ENCODE data around the gene SRGAP1.
"Not testable (repeated sequence)": the region's sequence is repeated elsewhere in the genome, so short reads cannot be mapped to it uniquely, and the experiment has no call there.

The SRGAP1 gene

GRCh38 chr12:64092507-64093196, 248.2 kb downstream of the SRGAP1 start:
- FAIRE-seq, result no peak

GRCh38 chr12:64093689-64094088, 249.2 kb downstream of the SRGAP1 start:
- FAIRE-seq, result no peak

GRCh38 chr12:64097366-64098105, 253.0 kb downstream of the SRGAP1 start:
- FAIRE-seq, result no peak

- no peak for FAIRE-seq
Measured at GRCh38 chr12:64098709-64099354, 254.3 kb downstream of the SRGAP1 start.

DNA sequence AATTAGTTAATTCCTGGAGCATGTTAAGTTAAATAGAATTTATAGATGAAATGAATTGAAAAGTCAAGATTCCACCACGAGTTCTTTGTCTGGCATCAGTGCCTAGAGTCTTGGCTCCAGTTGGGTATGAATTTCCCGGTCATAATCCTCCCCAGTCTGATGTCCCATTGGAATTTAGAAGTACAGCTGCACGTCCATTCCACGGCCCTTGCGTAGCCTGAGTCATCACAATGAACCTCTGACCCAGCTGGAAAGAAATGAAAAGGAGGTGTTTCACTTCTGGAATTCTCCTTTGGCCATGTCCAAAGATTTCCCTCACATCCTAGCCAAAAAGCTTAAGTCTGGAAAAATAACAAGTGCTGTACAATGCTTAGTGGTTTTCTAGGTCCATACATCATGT, 254.9 kb downstream of the SRGAP1 start:
- FAIRE-seq, result no peak

DNA sequence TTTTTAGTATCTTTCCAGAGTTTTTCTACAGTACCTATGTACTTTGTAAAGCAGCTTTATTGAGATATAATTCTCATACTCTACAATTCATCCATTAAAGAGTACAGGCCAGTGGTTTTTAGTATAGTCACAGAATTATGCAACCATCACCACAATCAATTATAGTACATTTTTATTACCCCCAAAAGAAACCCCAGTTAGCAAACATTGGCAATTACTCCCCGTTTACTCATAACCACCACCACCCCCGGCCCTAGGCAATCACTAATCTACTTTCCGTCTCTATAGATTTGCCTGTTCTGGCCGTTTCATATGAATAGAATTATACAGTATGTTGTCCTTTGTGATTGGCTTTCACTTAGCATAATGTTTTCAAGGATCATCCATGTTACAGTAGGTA, 257.8 kb downstream of the SRGAP1 start:
- no peak for FAIRE-seq

GRCh38 chr12:64103825-64104740, 259.6 kb downstream of the SRGAP1 start:
- FAIRE-seq, result no peak

- no peak for FAIRE-seq
Measured at GRCh38 chr12:64105026-64105425, 260.5 kb downstream of the SRGAP1 start.

DNA sequence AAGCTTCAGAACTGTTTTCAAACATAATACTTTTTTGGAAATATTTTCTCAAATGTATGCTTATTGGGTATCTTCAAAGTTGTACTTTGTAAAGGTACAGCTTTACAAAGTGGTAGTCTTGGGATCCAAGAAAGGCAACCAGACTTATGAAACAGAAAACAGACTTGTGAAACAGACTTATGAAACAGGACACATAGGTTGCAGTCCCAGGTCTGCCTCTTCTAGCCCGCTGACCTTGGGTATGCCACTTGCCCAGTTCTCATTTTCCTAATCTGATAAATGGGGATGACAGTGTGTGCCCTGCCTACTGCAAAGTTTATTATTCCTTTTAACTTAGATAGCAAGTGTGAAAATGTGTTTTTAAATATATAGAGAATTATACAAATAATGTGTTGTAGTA, 263.3 kb downstream of the SRGAP1 start:
- no peak for FAIRE-seq

- FAIRE-seq, result no peak
Measured at GRCh38 chr12:64109706-64110105, 265.2 kb downstream of the SRGAP1 start.

DNA sequence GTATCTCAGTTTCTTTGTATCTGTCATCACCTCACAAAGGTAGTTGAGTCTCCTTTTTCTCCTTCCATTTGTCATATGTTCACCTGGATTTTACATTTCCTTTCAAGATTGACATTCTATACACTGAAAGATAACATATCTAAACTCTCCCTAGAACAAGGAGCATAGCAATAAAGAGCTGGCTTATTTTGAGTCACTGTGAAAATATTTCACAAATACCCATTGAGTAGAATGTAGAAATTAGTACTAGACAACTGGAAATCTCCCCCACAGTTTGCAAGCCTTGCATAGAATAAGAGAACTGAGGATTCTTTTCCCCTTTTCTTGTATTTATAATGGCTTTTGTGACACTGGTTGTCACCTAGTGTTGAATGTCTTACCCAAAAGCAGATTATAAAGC, 266.4 kb downstream of the SRGAP1 start:
- FAIRE-seq, result no peak

DNA sequence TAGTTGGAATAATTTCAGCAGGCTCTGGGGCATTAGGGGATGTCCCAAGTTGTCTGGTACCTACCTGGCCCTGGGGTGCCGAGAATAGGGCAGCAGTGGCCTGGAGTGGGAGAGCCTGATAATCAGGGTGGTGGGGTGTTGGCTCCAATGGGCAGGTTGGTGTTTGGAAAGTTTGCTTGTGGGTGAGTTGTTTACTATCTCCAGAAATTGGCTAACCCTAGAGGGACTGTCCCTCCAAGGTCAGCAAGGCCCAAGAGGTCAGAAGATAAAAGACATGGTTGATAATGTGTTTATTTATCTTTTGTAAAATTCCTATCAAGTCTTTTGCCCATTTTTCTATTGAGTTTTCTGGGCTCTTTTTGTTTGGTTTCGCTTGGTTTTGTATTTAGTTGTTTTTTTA, 272.5 kb downstream of the SRGAP1 start:
- FAIRE-seq, result no peak

- no peak for FAIRE-seq
Measured at GRCh38 chr12:64120568-64120967, 276.1 kb downstream of the SRGAP1 start.

GRCh38 chr12:64121086-64121485, 276.6 kb downstream of the SRGAP1 start:
- FAIRE-seq, result not testable (repeated sequence)

GRCh38 chr12:64122154-64122553, 277.7 kb downstream of the SRGAP1 start:
- no peak for FAIRE-seq

- no peak for FAIRE-seq
Measured at GRCh38 chr12:64122995-64123394, 278.5 kb downstream of the SRGAP1 start.

DNA sequence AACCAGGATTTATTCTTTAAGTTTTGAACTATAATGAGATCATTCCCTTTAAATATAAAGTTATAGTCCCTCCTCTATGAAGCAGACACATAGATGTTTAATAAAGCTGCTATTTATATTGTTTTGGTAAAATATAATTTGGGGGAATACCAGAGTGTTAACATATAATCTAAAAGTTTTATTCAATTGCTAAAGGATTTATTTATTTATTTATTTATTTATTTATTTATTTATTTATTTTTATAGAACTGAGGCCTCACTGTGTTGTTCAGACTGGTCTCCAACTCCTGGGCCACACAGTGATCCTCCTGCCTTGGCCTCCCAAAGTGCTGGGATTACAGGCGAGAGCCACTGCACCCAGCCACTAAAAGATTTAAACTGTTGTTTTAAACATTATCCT, 278.9 kb downstream of the SRGAP1 start:
- peak; percentile 41 for FAIRE-seq

DNA sequence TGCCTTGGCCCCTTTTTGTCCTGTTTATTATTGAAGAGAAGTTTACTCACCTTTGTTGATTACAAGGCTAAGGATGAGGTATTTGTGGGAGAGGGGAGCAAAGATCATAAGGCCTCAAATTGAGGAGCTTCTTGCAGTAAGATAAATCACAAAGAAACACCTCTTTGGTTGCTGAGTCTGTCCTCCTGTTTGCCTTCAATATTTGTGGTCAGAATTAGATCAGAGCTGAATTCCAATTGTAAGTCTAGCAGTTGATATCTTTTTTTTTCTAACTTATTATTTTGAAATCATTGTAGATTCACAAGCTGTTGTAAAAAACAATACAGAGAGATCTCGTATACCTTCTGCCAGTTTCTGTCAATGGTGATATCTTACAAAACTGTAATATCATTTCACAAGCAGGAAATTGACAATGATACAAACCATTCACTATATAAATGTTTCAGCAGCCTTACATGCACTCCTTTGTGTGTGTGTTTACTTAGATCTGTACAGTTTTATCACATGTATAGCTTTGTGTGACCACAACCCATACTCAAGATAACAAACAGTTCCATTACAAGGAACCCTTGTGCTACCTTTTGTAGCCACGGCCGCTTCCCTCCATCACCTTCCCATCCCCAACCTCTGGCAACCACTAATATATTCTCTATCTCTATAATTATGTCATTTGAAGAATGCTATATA, 280.2 kb downstream of the SRGAP1 start:
- no peak for FAIRE-seq

DNA sequence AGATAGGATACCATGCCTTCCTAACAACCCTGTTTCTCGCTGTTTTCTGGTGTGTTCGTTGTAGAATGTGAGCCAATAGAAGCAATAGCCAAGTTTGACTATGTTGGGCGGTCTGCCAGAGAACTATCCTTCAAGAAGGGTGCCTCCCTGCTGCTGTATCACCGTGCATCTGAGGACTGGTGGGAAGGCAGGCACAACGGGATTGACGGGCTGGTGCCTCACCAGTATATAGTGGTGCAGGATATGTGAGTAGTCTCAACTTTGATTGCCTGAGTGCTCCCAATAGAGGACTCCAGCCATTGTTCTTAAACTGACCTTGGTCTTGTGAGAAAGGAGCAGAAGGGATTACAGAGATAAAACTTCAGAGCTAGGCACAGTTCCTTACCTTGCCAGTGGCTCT, 281.4 kb downstream of the SRGAP1 start:
- FAIRE-seq, result no peak

- FAIRE-seq, result no peak
Measured at GRCh38 chr12:64127811-64128210, 283.3 kb downstream of the SRGAP1 start.

DNA sequence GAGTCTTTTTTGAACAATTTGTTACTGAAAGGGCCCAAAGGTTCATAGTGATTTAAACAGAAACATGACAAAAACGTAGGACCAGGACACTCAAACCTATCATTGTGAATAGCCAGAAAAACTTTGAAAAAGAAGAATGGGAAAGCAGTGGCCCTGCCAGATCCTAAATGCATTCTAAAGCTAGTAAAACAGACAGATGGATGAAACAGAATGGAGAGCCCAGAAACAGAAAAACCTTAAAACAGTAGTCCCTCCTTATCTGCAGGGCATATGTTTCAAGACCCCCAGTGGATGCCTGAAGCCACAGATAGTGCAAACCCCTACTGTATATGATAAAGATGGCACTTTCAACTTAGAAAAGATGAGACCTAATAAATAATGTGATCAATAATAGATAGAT, 283.9 kb downstream of the SRGAP1 start:
- no peak for FAIRE-seq

- FAIRE-seq, result not testable (repeated sequence)
Measured at GRCh38 chr12:64130476-64130875, 286.0 kb downstream of the SRGAP1 start.

Measured in A204.1 (cell line).